GM12874 (cell line): ENCODE data around the gene CEMIP.

Source experiments
- TF ChIP-seq, protein P1 (sequence below): IDR thresholded peaks from 2 replicates; pipeline ENCODE4 v1.5.1; 2011; ENCODE audit warnings: low read depth, mild to moderate bottlenecking, control low read depth, low read length, moderate library complexity; ENCODE audit not compliant: insufficient read depth

The CEMIP gene

DNA sequence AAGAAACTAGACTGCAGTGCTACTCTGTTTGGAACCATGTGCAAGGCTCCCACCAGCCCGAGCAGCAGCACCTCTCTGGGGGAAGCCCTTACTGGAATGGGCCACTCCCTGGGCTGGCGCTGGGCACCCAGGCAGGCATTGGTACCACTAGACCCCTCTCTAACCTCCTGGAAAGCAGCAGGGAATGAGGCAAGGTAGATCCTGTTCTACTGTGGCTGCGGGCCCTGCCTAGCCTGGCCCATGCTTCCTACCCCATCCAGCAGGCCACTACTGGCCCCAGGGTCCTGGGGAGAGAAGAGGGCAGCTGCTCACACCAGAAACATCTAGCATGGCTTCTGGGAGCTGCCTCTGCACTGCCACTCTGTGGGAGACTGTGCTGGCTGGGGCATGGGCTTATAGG is 165.6 kb downstream of the CEMIP start:
- TF ChIP-seq, protein P1, sequence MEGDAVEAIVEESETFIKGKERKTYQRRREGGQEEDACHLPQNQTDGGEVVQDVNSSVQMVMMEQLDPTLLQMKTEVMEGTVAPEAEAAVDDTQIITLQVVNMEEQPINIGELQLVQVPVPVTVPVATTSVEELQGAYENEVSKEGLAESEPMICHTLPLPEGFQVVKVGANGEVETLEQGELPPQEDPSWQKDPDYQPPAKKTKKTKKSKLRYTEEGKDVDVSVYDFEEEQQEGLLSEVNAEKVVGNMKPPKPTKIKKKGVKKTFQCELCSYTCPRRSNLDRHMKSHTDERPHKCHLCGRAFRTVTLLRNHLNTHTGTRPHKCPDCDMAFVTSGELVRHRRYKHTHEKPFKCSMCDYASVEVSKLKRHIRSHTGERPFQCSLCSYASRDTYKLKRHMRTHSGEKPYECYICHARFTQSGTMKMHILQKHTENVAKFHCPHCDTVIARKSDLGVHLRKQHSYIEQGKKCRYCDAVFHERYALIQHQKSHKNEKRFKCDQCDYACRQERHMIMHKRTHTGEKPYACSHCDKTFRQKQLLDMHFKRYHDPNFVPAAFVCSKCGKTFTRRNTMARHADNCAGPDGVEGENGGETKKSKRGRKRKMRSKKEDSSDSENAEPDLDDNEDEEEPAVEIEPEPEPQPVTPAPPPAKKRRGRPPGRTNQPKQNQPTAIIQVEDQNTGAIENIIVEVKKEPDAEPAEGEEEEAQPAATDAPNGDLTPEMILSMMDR: no peak

DNA sequence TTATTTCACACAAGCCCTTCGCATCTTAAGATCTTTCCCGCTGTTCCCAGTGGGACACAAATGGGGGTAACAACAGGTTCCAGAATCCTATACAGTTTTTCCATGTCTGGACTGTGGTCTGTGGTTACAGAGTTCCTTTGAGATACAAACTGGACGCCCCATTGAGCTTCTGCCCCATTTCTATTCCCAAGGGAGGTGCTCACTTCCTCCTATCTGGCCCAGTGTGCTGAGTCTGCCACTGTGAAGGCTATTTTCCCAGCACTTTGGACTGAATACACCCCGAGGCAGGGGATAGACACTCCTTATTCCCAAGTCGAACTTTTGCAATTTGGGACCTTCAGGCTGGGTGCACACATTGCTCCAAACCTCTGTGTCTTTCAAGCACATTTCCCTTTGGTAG is 166.4 kb downstream of the CEMIP start:
- TF ChIP-seq, protein P1: no peak

DNA sequence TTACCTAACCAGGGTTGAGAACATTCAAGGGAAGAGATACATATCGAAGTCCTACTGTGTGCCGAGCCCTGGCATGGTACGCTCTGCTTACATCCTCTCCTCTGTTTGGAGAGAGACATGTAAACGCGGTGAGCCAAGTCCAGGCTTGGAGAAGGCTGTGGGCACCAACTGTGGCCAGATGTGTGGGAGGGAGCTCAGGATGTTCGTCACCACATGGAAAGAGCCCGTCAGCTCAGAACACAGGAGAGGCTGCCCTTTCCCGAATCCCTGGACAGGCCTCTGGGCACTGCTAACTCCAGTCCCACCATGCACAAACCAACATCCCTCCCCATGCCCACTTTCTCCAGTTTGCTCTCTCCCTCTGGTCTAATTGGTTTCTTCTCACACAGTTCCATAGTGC is 167.4 kb downstream of the CEMIP start:
- TF ChIP-seq, protein P1: no peak

DNA sequence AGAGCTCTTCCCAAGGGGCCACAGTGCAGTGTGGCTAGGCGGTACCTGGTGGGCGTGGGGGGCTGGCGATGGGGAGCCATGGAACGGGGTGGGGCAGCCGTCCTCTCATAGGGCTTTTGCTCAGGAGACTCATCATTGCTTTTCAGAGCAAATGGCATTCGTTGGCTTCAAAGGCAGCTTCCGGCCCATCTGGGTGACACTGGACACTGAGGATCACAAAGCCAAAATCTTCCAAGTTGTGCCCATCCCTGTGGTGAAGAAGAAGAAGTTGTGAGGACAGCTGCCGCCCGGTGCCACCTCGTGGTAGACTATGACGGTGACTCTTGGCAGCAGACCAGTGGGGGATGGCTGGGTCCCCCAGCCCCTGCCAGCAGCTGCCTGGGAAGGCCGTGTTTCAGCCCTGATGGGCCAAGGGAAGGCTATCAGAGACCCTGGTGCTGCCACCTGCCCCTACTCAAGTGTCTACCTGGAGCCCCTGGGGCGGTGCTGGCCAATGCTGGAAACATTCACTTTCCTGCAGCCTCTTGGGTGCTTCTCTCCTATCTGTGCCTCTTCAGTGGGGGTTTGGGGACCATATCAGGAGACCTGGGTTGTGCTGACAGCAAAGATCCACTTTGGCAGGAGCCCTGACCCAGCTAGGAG is 169.6 kb downstream of the CEMIP start:
- TF ChIP-seq, protein P1: no peak

DNA sequence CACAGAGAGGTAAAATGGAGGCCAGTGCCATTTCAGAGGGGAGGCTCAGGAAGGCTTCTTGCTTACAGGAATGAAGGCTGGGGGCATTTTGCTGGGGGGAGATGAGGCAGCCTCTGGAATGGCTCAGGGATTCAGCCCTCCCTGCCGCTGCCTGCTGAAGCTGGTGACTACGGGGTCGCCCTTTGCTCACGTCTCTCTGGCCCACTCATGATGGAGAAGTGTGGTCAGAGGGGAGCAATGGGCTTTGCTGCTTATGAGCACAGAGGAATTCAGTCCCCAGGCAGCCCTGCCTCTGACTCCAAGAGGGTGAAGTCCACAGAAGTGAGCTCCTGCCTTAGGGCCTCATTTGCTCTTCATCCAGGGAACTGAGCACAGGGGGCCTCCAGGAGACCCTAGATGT is 170.6 kb downstream of the CEMIP start:
- TF ChIP-seq, protein P1: no peak

DNA sequence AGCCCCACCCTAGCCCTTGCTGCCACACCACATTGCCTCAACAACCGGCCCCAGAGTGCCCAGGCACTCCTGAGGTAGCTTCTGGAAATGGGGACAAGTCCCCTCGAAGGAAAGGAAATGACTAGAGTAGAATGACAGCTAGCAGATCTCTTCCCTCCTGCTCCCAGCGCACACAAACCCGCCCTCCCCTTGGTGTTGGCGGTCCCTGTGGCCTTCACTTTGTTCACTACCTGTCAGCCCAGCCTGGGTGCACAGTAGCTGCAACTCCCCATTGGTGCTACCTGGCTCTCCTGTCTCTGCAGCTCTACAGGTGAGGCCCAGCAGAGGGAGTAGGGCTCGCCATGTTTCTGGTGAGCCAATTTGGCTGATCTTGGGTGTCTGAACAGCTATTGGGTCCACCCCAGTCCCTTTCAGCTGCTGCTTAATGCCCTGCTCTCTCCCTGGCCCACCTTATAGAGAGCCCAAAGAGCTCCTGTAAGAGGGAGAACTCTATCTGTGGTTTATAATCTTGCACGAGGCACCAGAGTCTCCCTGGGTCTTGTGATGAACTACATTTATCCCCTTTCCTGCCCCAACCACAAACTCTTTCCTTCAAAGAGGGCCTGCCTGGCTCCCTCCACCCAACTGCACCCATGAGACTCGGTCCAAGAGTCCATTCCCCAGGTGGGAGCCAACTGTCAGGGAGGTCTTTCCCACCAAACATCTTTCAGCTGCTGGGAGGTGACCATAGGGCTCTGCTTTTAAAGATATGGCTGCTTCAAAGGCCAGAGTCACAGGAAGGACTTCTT is 171.3 kb downstream of the CEMIP start:
- TF ChIP-seq, protein P1: no peak

DNA sequence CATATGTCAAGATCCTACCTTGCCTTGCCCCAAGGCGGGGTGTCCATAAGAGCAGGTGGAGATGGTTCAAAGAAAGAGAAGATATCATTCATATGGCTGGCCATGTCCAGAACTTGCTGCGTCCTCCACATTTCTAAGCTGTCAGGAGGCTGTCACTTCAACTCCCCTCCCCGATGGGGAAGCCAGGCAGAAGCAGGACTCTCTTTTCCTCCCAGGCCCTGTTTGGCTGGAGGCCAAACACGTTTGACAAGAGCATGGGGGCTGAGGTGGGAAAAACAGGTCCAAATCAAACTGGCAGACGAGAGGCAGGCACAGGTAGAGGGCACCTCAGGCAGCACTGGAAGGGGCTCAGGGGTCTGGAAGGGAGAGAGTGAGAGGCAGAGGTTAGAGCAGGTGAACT is 172.8 kb downstream of the CEMIP start:
- TF ChIP-seq, protein P1: no peak
